Central memory CD8-positive, alpha-beta T cell (primary cell): Measurements from ENCODE around the gene CD302.
A peak's percentile ranks its signal among the peaks of the same experiment; 100 is the strongest.
"Not testable (repeated sequence)": the region's sequence is repeated elsewhere in the genome, so short reads cannot be mapped to it uniquely, and the experiment has no call there.

Experiments used
- ATAC-seq: fragments of 150-1000 bp; cut with Tn5 transposase; replicated peaks from 2 replicates; pipeline ENCODE4 v1.10.0; 2022; ENCODE audit warnings: mild to moderate bottlenecking, moderate FRiP score, moderate number of reproducible peaks; ENCODE audit not compliant: poor library complexity, severe bottlenecking; ENCODE audit errors: extremely low read depth
- DNase-seq, 2 donors: peaks; one replicate each; pipeline ENCODE4 v3.0.0; 2021; ENCODE audit warnings: low spot score in 2 of 2
- H3K27ac Mint-ChIP-seq: one replicate; pipeline ENCODE4 v1.8.0; 2022; ENCODE audit warnings: low read depth, mild to moderate bottlenecking, moderate library complexity, mixed read lengths
- H3K27me3 Mint-ChIP-seq: one replicate; pipeline ENCODE4 v1.8.0; 2022; ENCODE audit warnings: mixed read lengths
- H3K36me3 Mint-ChIP-seq: one replicate; pipeline ENCODE4 v1.8.0; 2022; ENCODE audit warnings: mild to moderate bottlenecking, moderate library complexity, mixed read lengths; ENCODE audit not compliant: insufficient read depth
- H3K4me1 Mint-ChIP-seq: one replicate; pipeline ENCODE4 v1.8.0; 2022; ENCODE audit warnings: mixed read lengths
- H3K4me3 Mint-ChIP-seq: one replicate; pipeline ENCODE4 v1.8.0; 2022; ENCODE audit warnings: mild to moderate bottlenecking, moderate library complexity, mixed read lengths
- H3K9me3 Mint-ChIP-seq: one replicate; pipeline ENCODE4 v1.8.0; 2022; ENCODE audit warnings: mixed read lengths

CD302 gene

DNA sequence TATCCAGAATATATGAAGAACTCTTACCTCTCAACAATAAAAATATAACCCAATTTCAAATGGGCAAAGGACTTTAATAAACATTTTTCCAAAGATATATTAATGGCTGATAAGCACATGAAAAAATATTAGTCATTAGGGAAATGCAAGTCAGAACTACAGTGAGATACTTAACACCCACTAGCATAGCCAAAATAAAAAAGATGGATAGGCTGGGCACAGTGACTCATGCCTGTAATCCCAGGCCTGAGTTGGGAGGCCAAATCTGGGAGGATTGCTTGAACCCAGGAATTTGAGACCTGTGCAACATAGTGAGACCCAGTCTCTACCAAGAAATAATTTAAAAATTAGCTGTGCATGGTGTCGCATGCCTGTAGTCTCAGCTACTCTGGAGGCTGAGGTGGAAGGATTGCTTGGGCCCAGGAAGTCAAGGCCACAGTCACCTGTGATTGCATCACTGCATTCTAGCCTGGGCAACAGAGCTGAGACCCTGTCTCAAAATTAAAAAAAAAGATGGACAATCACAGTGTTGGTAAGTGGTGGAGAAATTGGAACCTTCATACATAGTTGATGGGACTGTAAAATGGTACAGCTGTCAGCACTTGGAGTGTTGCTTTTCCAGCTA is 60.6 kb downstream of the CD302 start:
- H3K9me3 Mint-ChIP-seq: no peaks in the 10 kb centered on the region
- ATAC-seq: no peak
- peaks cover 40% of the 10 kb centered on the region for H3K36me3 Mint-ChIP-seq
- H3K4me3 Mint-ChIP-seq: no peak overlapping the region
- no peak for DNase-seq
- H3K27ac Mint-ChIP-seq: no peak overlapping the region
- peaks cover 27% of the 10 kb centered on the region for H3K4me1 Mint-ChIP-seq
- no peaks in the 10 kb centered on the region for H3K27me3 Mint-ChIP-seq

DNA sequence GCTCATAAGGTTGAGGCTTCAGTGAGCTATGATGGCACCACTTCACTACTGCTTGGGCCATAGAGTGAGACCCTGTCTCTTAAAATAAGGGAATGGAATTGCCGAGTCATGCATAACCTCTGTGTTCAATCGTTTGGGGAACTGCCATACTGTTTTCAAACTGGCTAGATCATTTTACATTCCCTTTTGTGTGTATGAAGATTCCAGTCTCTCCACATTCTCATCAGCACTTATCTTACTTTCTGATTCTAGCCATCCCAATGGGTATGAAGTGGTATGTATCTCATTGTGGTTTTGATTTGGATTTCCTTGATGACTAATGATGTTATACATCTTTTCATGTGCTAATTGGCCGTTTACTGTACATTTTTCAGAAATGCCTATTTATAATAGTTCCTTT is 62.0 kb downstream of the CD302 start:
- Mint-ChIP-seq H3K4me1 (peaks cover 27% of the 10 kb centered on the region), H3K9me3 (no peaks in the 10 kb centered on the region), H3K36me3 (peaks cover 44% of the 10 kb centered on the region), H3K4me3 (no peak overlapping the region), H3K27ac (peak overlapping the region; percentile 4), H3K27me3 (no peaks in the 10 kb centered on the region)
- ATAC-seq (no peak), DNase-seq (no peak)

DNA sequence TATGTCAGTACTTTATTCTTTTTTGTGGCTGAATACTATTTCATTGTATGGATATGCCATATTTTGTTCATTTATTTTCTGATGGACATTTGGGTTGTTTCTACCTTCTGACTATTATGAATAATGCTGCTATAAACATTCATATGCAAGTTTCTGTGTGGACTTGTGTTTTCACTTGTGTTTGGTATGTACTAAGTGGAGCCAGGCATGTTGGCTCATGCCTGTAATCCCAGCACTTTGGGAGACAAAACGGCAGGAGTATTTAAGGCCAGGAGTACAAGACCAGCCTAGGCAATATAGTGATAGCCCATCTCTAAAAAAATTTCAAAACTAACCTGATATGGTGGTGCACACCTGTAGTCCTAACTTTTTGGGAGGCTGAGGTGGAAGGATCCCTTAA is 62.4 kb downstream of the CD302 start:
- DNase-seq (no peak), ATAC-seq (no peak)
- no peaks in the 10 kb centered on the region for H3K27me3 Mint-ChIP-seq
- H3K4me1 Mint-ChIP-seq: peaks cover 27% of the 10 kb centered on the region
- H3K4me3 Mint-ChIP-seq: no peak overlapping the region
- H3K9me3 Mint-ChIP-seq: no peaks in the 10 kb centered on the region
- peaks cover 46% of the 10 kb centered on the region for H3K36me3 Mint-ChIP-seq
- no peak overlapping the region for H3K27ac Mint-ChIP-seq

DNA sequence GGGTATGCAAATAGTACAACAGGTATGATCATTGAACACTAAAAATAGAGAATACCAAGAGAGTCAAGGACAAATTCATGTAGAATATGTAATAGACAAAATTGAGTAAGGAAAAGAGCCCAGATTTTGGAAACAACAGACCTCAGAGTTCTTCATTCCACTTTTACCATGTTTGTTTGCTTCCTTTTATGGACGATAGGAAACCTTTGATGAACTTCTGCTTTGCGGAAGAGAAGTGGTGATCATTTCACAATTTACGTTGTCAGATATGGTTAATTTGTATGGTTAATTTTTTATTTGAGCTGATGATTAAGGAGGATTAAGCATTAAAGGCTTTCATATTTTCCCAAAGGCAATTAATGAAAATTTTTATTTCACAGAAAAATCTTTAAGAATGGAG is 69.4 kb downstream of the CD302 start:
- DNase-seq (no peak), ATAC-seq (no peak)
- Mint-ChIP-seq H3K27ac (no peak overlapping the region), H3K27me3 (no peaks in the 10 kb centered on the region), H3K9me3 (no peaks in the 10 kb centered on the region), H3K4me3 (no peak overlapping the region), H3K4me1 (peaks cover 48% of the 10 kb centered on the region), H3K36me3 (peaks cover 54% of the 10 kb centered on the region)

DNA sequence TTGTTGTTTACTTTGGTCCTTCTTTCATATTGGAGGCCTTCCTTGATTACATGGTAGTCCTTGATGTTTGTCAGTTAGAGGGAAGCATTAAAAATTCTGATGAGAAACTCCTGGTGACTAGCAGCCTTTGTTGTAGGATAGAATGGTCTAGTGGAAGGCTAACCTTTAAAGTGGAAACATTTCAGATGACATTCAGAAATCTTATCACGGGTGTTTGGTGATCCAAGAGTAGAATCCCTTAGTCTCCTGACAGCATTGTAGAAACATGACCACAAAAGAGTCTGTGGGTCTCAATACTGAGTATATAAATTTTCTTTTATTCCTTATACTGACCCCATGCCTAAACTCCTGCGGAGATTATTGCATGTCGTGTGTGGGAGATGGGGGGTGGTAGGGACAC is 72.3 kb downstream of the CD302 start:
- DNase-seq (no peak), ATAC-seq (no peak)
- no peaks in the 10 kb centered on the region for H3K9me3 Mint-ChIP-seq
- H3K4me3 Mint-ChIP-seq: no peak overlapping the region
- peaks cover 38% of the 10 kb centered on the region for H3K36me3 Mint-ChIP-seq
- H3K27ac Mint-ChIP-seq: no peak overlapping the region
- peaks cover 77% of the 10 kb centered on the region for H3K4me1 Mint-ChIP-seq
- H3K27me3 Mint-ChIP-seq: no peaks in the 10 kb centered on the region

DNA sequence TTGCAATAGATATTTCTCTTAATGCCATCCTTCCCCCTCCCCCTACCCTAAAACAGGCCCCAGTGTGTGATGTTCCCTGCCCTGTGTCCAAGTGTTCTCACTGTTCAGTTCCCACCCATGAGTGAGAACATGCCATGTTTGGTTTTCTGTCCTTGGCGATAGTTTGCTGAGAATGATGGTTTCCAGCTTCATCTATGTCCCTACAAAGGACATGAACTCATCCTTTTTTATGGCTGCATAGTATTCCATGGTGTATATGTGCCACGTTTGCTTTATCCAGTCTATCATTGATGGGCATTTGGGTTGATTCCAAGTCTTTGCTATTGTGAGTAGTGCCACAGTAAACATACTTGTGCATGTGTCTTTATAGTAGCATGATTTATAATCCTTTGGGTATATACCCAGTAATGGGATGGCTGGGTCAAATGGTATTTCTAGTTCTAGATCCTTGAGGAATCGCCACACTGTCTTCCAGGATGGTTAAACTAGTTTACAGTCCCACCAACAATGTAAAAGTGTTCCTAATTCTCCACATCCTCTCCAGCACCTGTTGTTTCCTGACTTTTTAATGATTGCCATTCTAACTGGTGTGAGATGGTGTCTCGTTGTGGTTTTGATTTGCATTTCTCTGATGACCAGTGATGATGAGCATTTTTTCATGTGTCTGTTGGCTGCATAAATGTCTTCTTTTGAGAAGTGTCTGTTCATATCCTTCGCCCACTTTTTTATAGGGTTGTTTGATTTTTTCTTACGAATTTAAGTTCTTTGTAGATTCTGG is 73.0 kb downstream of the CD302 start:
- H3K27me3 Mint-ChIP-seq, ATAC-seq, H3K4me3 Mint-ChIP-seq, DNase-seq, H3K9me3 Mint-ChIP-seq: not testable (repeated sequence)
- Mint-ChIP-seq H3K27ac (peak overlapping the region; percentile 7), H3K36me3 (peaks cover 38% of the 10 kb centered on the region), H3K4me1 (peaks cover 85% of the 10 kb centered on the region)

DNA sequence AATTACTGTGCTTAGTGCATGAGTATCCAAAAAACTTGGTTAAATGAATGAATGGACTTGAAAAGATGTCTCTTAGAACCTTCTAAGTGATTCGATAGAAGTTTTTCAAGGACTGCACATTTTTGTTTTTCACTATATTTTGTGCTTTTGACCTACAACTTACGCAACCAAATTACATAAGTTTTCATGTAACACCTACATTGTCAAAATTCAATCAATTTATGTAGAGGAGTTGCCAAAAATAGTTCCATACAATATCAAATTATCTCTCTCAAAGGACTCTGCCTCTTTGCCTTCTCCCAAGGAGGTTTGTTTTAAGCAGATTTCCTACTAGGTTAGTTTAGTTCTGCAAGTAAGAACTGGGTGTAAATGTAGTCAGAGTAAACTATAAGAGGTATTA is 75.4 kb downstream of the CD302 start:
- H3K36me3 Mint-ChIP-seq: peaks cover 30% of the 10 kb centered on the region
- no peaks in the 10 kb centered on the region for H3K9me3 Mint-ChIP-seq
- H3K27ac Mint-ChIP-seq: no peak overlapping the region
- H3K4me3 Mint-ChIP-seq: no peak overlapping the region
- ATAC-seq (no peak), DNase-seq (no peak)
- H3K27me3 Mint-ChIP-seq: no peaks in the 10 kb centered on the region
- peaks cover 96% of the 10 kb centered on the region for H3K4me1 Mint-ChIP-seq

DNA sequence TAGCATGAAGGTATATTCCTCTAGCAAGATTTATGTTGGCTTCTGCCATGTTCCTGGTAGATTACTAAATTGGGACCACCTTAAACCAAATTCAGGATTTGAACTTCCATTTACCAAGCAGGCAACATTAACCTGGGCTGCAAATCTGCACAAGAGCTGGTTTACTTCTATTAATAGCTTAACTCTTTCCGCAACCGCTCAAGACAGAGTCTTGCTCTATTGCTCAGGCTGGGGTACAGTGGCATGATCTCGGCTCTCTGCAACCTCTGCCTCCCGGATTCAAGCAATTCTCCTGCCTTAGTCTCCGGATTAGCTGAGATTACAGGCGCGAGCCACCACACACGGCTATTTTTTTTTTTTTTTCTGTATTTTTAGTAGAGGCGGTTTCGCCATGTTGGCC is 77.3 kb downstream of the CD302 start:
- peak overlapping the region; percentile 8 for H3K4me3 Mint-ChIP-seq
- peaks cover 96% of the 10 kb centered on the region for H3K4me1 Mint-ChIP-seq
- H3K27ac Mint-ChIP-seq: peak overlapping the region; percentile 5
- H3K36me3 Mint-ChIP-seq: peaks cover 37% of the 10 kb centered on the region
- ATAC-seq: no peak
- no peaks in the 10 kb centered on the region for H3K27me3 Mint-ChIP-seq
- H3K9me3 Mint-ChIP-seq: no peaks in the 10 kb centered on the region
- DNase-seq: no peak
